GM19023 (cell line): ENCODE measurements around the gene TRIM36.

Experiments used
- ATAC-seq: cut with Tn5 transposase; IDR thresholded peaks from one replicate; pipeline ENCODE4 v1.9.1; 2021; ENCODE audit warnings: mild to moderate bottlenecking, moderate library complexity; ENCODE audit not compliant: unreplicated experiment

TRIM36 gene

DNA sequence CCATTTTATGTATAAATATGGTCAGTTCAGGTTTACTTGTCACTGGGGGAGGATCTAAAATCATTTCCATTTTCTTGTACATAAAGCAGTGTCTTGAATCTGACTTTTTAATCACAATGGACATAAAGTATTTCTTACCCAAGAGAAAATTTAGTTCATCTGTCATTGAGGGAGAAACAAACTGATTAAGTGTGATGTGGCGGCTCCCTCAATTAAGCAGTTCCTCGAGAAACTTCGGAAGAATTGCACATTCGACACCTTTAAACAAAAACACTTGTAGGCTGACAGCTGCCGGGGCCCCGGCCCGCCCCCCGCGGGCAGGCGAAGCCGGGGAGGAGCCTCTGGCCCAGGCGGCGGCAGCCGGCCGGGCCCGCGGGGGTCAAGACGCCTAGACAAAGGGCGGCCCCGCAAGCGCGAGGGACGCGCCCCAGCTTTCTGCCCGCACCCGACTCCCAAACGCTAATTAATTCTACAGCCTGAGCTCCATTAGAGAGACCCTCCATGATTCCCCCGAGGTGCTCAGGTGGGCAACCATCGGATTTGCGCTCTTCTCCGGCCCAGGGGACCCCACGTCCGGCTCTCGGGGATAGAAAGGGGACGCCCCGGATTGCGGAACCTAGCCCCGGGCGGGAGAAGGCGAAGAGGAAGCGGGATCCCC lies 750 bp downstream of the TRIM36 start:
- peak; percentile 10 for ATAC-seq

DNA sequence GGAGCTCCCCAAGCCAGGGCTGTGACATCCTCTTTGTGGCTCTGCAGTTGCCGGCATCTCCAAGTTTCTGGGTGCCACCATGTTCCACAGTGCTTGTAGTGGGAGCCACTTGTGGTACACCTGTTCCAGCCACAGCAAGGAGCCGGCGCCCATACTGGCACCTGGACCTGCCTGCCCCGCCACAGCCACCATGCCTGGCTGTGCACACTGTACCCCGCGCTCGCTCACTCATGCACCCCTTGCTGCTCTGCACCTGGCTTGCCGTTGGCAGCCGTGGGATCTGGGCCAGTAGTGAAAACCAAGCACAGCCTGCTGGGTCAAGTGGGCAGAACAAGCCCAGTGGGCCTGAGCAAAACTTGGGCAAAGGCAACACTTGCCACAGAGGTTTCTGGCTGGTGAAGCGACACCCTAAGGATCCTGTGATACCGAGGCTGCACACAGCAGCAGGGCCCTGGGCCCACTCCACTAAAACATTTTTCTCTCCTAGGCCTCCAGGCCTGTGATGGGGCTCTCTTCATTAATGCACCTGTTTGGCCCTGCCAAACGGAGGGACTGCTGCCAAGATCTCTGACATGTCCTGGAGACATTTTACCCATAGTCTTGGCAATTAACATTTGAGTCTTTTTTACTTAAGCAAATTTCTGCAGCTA lies 2.8 kb downstream of the TRIM36 start:
- ATAC-seq, result no peak

- ATAC-seq, result no peak
Measured at GRCh38 chr5:115165790-115166189, 3.9 kb downstream of the TRIM36 start.

DNA sequence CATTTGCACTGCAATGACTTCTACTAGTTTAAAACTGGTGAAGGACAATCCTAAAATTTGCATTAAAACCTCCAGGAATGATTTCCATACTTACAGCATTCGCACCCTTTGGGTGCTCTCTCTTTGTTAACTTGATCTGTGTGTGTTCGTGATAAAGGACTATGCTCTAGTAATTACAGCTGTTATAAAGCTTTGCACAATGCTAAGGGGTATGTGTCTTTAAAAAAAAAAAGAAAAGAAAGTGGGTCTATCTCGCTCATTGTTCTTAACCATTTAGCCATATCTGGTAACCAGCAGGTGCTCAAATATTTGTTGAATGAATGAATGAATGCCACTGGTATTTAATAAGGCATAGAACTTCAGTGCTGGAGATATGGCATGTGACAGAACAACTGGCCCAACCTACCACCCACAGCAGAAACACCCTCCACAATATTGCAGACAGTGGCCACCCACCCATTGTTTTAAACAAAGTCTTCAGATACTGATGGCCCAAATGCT lies 8.7 kb downstream of the TRIM36 start:
- ATAC-seq, result no peak

DNA sequence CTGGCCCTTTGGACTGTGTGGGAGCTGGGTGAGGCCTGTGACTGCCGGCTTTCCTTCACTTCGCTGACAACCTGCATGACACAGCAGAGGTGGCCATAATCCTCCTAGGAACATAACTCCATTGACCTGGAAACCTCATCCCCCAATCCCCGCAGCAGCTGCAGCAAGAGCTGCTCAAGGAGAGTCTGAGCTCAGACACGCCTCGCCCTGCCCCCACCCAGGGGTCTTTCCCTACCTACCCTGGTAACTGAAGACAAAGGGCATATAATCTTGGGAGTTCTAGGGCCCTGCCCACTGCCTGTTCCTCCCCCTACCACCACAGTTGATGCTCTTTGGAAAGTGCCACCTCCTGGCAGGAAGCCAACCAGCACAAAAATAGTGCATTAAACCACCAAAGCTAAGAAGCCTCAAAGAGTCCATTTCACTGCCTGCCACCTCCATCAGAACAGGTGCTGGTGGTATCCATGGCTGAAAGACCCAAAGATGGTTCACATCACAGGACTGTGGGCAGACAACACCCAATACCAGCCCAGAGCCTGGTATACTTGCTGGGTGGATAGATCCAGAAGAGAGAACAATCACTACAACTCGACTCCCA lies 18.4 kb downstream of the TRIM36 start:
- ATAC-seq, result no peak

- no peak for ATAC-seq
Measured at GRCh38 chr5:115150512-115150911, 19.2 kb downstream of the TRIM36 start.

DNA sequence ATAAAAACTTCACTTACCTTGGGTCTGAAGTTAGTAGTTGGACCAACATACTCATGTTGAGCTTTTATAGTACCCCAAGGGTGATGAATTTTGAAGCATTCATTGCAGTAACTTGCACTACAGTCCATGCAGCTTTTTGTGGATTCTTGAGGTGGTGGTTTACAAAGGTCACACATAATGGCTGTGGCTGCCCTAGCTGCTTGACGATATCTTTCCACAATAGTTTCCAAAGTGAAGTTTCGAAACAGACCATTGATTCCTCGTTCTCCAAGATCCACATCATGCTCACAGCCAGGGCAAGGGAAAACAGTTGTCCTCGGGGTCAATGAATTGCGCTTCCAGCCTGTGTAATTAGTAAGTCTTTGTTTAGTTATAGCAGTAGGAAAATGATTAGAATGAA lies 22.7 kb downstream of the TRIM36 start:
- ATAC-seq, result no peak

DNA sequence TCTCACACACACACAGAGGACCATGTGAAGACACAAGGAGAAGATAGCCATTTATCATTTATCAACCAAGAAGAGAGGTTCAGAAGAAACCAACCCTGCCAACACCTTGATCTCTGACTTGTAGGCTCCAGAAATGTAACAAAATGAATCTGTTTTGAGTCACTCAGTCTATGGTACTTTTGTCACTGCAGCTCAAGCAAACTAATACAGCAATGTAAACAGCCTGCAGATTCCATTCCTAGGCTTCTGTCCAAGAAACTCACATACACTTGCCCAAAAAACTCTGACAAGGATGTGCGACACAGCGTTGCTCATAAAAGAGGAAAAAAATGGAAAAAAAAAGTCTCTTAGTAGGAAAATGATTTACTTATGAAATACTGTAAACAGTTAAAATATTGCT lies 33.4 kb downstream of the TRIM36 start:
- ATAC-seq, result no peak

GRCh38 chr5:115132465-115132864 lies 37.2 kb downstream of the TRIM36 start:
- ATAC-seq, result no peak

- no peak for ATAC-seq
Measured at GRCh38 chr5:115126303-115126702, 43.4 kb downstream of the TRIM36 start.

GRCh38 chr5:115124741-115125140 lies 45.0 kb downstream of the TRIM36 start:
- no peak for ATAC-seq

DNA sequence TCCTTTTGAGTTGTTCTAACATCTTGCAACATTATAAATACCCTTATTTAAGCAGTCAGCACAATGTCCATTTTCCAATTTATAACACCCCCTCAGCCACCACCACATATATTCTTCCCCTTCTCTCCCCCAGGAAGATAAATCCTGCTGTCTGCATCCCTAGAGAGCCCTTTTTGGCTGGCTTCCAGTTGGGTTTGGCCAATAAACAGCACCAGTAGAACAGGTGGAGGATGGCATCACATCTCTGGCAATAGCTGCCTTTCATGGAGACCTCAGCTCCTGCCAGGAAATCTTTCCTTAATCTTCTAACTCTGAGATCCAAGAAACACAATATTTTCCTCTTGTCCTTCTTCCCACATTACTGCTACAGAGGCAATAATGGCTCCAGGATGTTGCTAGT lies 53.7 kb downstream of the TRIM36 start:
- no peak for ATAC-seq

GRCh38 chr5:115109840-115110239 lies 59.9 kb downstream of the TRIM36 start:
- ATAC-seq, result no peak

- ATAC-seq, result no peak
Measured at GRCh38 chr5:115109356-115109755, 60.4 kb downstream of the TRIM36 start.

DNA sequence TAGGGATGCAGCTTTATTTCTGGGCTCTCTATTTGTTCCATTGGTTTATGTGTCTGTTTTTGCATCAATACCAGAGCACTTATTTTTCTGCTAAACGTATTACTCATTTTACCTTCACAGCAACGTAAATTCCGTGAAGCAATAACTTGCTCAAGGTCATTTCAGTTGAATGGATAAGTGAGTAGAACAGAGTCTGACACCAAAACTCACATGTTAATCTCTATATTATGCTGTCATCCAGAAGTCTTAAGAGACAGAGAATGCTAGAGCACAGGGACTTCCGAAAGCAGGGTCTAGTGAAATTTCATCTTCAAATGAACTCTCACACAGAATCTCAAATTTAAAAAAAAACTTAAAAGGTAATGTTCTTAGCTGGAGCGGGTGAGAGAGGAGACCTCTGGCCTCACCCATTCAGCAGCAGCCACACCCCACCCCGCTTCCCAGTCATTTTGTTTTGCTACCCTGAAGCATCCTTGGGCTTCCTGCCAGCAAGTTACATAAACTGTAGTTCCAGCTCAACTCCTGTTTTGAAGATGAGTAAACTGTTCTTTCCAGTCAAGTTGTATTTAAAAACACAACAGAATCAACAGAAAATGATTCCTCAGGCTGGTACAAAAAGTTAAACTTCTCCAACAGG lies 69.3 kb downstream of the TRIM36 start:
- ATAC-seq, result no peak

- peak; percentile 90 for ATAC-seq
Measured at GRCh38 chr5:115098041-115098702, 71.5 kb downstream of the TRIM36 start.

GRCh38 chr5:115097236-115097635 lies 72.5 kb downstream of the TRIM36 start:
- ATAC-seq, result no peak

DNA sequence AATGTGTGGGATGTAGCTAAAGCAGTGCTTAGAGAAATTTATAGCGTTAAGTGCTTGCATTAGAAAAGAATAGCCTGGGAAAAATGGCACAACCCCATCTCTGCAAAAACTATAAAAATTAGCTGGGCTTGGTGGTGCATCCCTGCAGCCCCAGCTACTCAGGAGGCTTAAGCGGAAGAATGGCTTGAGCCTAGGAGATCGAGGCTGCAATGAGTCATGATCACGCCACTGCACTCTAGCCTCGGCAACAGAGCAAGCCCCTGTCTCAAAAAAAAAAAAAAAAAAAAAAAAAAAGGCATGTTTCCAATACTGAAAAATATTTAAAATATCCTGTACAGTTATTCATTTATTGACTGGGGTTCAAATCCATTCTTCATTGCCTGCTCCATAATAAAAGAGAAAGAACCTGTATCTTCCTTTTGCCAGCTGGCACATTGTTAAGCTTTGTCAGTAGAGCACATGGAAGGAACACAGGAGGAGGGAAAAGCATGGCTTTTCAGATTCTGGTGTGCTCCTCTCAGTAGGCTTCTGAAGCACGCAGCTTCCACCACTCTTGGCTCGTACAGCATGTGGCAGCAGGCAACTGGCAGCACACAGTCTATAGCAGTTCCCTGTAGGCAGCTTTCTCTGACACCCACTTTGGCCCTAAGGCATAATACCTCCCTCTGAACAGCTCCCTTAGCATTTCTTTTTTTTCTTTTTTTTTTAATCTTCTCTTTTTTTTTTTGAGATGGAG lies 73.5 kb downstream of the TRIM36 start:
- ATAC-seq, result no peak

DNA sequence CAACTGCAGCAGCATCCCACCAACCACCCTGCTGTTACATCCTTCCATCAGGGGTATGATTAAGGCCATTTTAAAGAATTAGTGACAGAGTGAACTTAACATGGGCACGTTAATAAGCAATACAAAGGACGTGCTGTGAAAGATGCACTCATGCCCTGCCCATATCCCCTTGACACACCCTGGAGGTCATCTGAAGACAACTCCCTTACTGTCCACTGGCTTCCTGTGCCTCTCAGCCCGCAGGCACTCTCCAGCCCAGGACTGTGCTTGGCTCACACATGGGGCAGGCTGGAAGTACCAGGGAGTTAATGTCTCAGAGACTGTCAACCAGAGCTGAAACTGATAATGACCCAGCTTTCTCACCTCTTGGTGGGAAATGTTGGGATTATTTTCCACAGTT lies 81.8 kb downstream of the TRIM36 start:
- ATAC-seq, result no peak

GRCh38 chr5:115086473-115086872 lies 83.2 kb downstream of the TRIM36 start:
- ATAC-seq, result no peak
